GM18517 (cell line): Measurements from ENCODE around the gene CKS2.

Source experiments
- ATAC-seq: cut with Tn5 transposase; IDR thresholded peaks from one replicate; pipeline ENCODE4 v1.9.1; 2021; ENCODE audit warnings: mild to moderate bottlenecking, moderate library complexity; ENCODE audit not compliant: unreplicated experiment

CKS2 gene

DNA sequence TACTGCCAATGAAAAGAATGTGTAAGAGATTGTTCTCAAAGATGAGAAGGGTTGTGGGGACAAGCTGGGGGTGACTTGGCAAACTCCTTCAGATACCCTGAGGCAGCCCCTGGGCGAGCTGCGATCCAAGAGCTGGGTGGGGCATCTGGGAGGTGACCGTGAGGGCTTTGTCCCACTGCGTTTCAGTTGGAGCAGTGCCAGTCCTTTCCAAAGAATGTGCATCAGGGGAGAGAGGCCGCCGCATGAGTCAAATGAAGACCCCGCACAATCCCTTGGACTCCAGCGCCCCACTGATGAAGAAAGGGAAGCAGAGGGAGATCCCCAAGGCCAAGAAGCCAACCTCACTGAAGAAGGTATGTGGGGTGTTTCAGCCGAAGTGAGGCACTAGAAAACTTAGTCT is 35.7 kb downstream of the CKS2 start:
- no peak for ATAC-seq

- no peak for ATAC-seq
These were observed 36.7 kb downstream of the CKS2 start for GRCh38 chr9:89347651-89348050.

- ATAC-seq, result no peak
These were observed 38.6 kb downstream of the CKS2 start for GRCh38 chr9:89349607-89350006.

DNA sequence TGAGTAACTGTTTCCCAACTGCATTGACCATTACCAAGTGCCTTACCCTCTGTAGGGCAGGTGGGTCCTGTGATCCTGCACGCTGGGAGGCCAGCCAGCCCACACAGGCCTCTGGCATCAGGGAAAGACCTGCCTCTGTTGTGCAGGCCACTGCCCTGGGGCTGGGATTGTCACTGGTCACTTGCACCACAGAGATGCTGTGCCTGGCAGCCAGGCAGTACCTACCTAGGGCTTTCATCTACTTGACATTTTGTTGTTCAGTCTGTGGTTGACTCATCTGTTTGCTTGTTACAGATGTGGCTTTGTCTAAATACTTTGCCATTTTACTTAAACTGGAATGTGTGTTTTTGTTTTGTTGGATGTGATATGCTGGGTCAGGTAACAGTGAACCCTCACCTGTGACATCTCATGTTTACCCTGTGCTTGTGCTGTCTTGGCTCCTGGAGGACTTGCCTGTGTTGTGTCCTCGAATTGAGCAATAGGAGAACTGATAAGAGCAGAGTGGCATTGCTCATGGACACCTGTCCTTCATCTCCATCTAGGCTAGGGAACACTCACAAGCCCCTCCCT is 40.1 kb downstream of the CKS2 start:
- no peak for ATAC-seq

GRCh38 chr9:89351584-89352300 is 40.7 kb downstream of the CKS2 start:
- ATAC-seq, result no peak

DNA sequence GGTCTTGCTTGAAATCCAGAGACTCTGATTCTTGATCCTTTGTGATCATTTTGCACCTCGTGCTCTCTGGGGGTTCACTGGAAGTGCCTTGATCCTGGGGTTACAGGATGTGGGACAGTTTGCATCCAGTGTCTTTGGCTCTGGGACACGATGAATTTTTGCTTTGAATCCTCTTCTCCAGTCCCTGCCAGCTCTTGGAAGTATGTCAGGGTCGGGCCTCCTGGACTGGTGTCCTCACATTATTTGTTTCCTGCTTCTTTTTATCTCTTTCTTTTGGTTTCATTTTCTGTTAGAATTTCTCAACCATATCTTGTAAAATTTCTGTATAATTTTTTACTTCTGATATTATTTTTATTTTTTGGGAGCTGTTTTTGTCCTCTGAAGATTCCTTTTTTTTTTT is 41.5 kb downstream of the CKS2 start:
- ATAC-seq, result no peak

GRCh38 chr9:89352874-89353649 is 42.1 kb downstream of the CKS2 start:
- ATAC-seq, result no peak

DNA sequence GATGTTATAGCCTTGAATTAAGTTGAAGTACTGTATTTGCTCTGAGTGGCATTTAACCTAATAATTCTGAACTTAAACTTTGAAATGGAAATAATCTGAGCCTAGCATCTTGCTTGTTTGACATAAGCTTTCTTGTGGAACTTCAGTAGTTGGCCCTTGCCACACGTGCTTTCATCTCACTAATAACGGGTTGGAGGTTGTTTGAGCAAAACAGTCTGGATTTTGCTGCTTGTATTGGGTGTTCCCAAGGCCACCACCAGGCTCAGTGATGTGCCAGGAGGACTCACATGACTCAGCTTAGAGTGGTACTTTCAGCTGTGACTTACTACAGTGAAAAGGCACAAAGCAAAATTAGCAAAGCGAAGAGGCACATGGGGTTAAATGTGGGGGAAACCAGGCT is 43.0 kb downstream of the CKS2 start:
- no peak for ATAC-seq

DNA sequence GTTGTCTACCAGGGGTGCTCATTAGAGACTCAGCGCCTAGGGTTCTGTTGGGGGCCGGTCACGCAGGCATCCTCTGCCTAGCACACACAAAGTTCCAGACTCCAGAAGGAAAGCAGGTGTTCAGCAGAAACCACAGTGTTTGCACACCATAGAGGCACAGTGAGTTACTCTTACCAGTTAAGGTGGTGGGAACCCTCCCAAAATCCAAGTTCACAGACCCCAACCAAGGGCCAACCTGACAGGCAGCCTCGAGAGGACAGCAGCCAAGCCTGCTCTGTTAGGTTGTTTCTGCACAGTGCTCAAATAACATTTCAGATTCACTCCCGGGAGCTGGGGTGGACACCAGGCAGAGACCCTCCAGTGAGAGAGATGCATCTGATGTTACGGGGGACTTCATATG is 43.5 kb downstream of the CKS2 start:
- no peak for ATAC-seq

- no peak for ATAC-seq
These were observed 45.8 kb downstream of the CKS2 start for GRCh38 chr9:89356782-89357181.

GRCh38 chr9:89357331-89358197 is 46.6 kb downstream of the CKS2 start:
- no peak for ATAC-seq

- ATAC-seq, result no peak
These were observed 47.5 kb downstream of the CKS2 start for GRCh38 chr9:89358376-89358916.

DNA sequence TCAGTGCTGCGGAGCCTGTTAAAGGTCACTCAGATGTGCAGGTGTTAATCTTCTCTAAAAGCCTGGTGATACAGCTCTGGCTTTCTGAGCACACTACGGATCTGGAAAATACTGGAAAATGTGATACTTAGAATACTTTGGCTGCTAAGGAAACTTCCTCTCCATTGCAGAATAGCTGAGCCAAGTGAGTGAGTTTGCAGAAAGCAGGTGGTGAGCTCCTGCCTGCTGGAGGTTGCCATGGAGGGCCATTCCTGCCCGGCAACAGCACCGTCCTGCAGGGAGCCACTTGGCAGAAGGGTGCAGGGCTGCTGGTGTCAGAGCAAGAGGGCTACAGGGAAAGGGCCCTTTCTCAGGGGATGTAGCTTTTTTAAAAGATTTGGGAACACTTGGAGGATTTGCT is 48.0 kb downstream of the CKS2 start:
- no peak for ATAC-seq

DNA sequence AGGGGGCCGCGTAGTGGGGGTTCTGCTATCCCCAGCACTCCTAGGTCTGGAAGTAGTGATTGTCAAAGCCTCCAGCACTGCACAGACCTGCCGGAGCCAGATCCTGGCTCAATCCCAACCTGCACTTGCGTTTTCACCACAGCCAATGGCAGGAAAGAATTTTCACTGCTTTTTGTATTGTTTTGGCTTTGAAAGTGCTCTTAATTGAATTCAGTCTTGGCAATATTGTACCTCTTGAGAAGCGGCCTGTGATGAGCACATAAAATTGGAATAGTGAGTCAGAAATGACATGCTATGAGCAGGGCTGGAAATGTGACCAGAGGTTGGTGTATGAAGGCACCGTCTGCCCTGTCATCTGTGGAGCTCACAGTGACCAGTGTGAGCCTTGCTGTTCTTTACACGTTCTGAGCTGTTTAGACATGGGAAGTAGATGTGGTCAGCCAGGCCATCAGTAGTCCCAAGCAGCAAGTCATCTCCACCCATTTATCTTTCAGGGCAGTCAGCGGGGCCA is 48.8 kb downstream of the CKS2 start:
- ATAC-seq, result no peak

DNA sequence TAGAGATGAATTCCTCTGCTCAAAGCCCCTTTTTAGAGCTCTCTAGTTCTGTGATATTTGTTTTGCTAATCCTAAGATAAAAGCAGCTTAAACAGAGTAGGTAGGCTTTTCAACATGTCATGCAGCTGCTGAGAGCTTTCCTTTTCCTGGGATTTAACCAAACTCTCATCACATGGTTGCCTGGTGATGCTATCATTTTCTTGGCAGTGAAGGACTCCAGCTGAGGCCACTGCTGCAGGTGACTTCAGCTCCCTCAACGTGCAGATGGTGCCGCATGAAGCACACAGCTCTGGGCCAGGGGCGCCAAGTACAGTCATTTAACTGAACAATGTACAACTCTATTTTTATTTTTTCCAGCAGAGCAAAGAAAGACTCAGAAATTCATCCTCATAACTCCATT is 49.5 kb downstream of the CKS2 start:
- ATAC-seq, result no peak

GRCh38 chr9:89361031-89361430 is 50.0 kb downstream of the CKS2 start:
- ATAC-seq, result no peak

GRCh38 chr9:89361816-89362646 is 51.0 kb downstream of the CKS2 start:
- no peak for ATAC-seq

DNA sequence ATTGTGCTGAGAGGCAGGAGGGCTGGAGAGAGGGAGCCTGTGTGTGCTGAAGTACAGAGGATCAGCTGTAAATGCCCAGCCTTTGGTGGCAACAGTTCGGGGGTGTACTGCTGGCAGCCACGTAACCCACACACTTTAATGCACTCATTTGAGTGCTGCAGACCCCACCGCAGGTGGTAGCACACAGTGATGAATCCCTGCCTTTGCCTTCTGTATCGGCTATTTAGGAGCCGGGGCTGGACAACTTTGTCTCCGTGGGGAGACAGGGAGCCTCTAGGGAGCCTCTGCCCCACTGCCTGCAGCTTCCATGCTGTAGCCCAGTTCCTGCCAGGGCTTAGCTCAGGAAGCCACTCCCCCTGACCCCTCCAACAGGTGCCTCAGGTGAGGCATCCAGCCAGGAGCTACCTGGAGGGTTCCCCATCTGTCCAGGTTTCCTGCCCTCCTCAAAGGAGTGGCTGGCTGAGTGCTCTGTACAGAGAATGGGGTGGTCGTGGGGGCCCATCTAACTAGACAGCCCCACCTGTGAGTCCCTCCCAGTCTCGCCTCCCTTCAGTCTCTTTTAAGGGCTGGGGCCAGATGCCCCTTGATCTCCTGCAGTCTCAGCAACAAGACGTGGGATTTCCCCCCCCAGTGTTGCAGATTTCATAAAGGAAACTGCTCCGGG is 51.8 kb downstream of the CKS2 start:
- no peak for ATAC-seq

DNA sequence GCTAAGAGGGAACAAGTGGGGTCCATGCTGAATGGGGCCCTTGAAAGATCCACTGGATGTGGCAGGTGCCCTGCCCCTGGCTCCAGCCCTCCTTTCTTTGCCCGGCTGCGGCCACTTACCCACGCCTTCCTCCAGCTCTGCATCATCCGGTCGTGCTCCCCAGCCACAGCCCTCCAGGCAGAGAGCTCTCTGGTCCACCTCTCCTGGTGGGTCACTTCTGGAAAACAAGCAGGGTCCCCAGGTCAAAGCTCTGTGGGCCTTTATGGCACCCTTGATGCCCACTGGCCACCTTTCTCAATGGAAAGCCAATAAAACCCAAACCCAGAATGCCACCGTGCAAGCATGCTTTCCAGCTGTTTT is 52.3 kb downstream of the CKS2 start:
- ATAC-seq, result no peak
